ENCODE measurements around the gene CAMKMT. TPM values are rescaled to one million over a fixed set of nuclear protein-coding genes. Genes with fewer than 3 reads are reported as not detected.
"Not testable (repeated sequence)": the region's sequence is repeated elsewhere in the genome, so short reads cannot be mapped to it uniquely, and the experiment has no call there.

CAMKMT gene
- total RNA-seq, 6 donors from 2014 or later, result 7.7 to 17.8 (median 12.2) TPM

- Histone ChIP-seq H3K9me3 (no peaks in the 10 kb centered on the region), H3K4me1 (no peaks in the 10 kb centered on the region), H3K4me3 (no peak overlapping the region), H3K36me3 (no peaks in the 10 kb centered on the region), H3K27ac (no peak overlapping the region), H3K27me3 (no peaks in the 10 kb centered on the region)
- ATAC-seq (ENCODE audit: low FRiP score in 2 of 2) (no peak), DNase-seq (no peak)
- TF ChIP-seq EP300 (IDR thresholded peaks at IDR 0.05) (no peak), POLR2A (IDR thresholded peaks at IDR 0.05) (no peak)
- 93 to 100% methylated on average over 1 of the region's 1 CpG for WGBS, 2 donors
Observed at GRCh38 chr2:44495544-44495943, 133.8 kb downstream of the CAMKMT start.

DNA sequence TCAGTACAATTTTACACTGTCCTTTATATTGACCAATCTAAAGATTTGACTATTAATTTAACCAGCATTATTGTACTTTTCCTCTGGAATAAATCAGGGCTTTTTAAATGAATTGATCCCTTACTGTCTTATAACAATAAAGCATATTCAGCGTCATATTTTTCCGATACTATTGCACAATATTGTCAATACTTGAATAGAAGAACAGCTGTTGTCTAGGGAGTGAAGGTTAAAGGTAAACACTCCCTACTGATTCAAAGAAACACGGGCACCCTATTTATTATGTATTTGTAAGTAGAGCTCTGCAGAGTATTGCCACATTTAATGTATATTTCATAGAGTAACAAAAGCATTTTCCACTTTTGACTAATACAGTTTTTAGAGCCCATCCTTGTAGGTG, 134.4 kb downstream of the CAMKMT start:
- Histone ChIP-seq H3K4me1 (no peaks in the 10 kb centered on the region), H3K27ac (no peak overlapping the region), H3K9me3 (no peaks in the 10 kb centered on the region), H3K27me3 (no peaks in the 10 kb centered on the region), H3K36me3 (no peaks in the 10 kb centered on the region), H3K4me3 (no peak overlapping the region)
- WGBS, 2 donors, result 79 to 90% methylated on average over 3 of the region's 3 CpGs
- ATAC-seq (ENCODE audit: low FRiP score in 2 of 2), result no peak
- TF ChIP-seq EP300 (IDR thresholded peaks at IDR 0.05), result no peak
- TF ChIP-seq CTCF (IDR thresholded peaks at IDR 0.05), result no peak
- TF ChIP-seq POLR2A (IDR thresholded peaks at IDR 0.05), result no peak
- TF ChIP-seq POLR2AphosphoS5 (IDR thresholded peaks at IDR 0.05), result no peak
- DNase-seq, result no peak

- Histone ChIP-seq H3K4me1 (no peaks in the 10 kb centered on the region), H3K36me3 (no peaks in the 10 kb centered on the region), H3K27me3 (no peaks in the 10 kb centered on the region), H3K9me3 (no peaks in the 10 kb centered on the region), H3K4me3 (no peak overlapping the region), H3K27ac (no peak overlapping the region)
- 77 to 86% methylated on average over 2 of the region's 2 CpGs for WGBS, 2 donors
- DNase-seq, result no peak
- no peak for ATAC-seq (ENCODE audit: low FRiP score in 2 of 2)
- TF ChIP-seq POLR2AphosphoS5 (IDR thresholded peaks at IDR 0.05) (no peak), EP300 (IDR thresholded peaks at IDR 0.05) (no peak), POLR2A (IDR thresholded peaks at IDR 0.05) (no peak), CTCF (IDR thresholded peaks at IDR 0.05) (no peak)
Observed at GRCh38 chr2:44498551-44498950, 136.8 kb downstream of the CAMKMT start.

DNA sequence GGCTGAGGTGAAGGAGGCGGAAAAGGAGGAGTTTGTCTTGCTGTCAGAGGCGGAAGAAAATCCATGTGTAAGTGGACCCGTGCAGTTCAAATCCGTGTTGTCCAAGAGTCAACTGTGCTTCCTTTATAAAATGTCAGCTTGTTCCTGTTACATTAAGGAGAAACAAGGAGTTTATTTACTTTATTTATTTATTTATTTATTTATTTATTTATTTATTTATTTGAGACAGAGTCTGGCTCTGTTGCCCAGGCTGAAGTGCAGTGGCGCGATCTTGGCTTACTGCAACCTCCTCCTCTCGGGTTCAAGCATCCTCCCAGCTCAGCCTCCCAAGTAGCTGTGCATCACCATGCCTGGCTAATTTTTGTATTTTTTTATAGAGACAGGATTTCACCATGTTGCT, 143.9 kb downstream of the CAMKMT start:
- not testable (repeated sequence) for H3K4me1 ChIP-seq; H3K36me3 ChIP-seq; ATAC-seq (ENCODE audit: low FRiP score in 2 of 2); DNase-seq; H3K27me3 ChIP-seq; H3K9me3 ChIP-seq; H3K27ac ChIP-seq; H3K4me3 ChIP-seq
- WGBS, 2 donors, result 95% methylated on average over 7 of the region's 7 CpGs

DNA sequence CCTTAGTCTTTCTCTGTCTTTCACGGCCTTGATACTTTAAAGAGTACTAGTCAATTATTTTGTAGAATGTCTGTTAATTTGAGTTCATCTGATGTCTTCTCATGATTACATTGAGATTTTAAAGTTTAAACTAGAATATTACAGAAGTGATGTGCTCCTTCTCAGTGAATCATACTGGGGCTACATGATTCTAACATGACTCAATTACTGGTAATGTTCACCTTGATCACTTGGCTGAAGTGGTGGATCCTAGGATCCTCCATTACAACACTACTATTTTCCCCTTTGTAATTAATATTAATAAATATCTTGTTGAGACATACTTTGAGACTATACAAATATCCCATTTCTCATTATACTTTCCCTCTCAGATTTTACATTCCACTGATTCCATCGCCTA, 148.5 kb downstream of the CAMKMT start:
- Histone ChIP-seq H3K27me3 (no peaks in the 10 kb centered on the region), H3K9me3 (no peaks in the 10 kb centered on the region), H3K4me3 (no peak overlapping the region), H3K36me3 (no peaks in the 10 kb centered on the region), H3K4me1 (no peaks in the 10 kb centered on the region), H3K27ac (no peak overlapping the region)
- ATAC-seq (ENCODE audit: low FRiP score in 2 of 2), result no peak
- 98 to 100% methylated on average over 2 of the region's 2 CpGs for WGBS, 2 donors
- no peak for TF ChIP-seq EP300 (IDR thresholded peaks at IDR 0.05)
- TF ChIP-seq CTCF (IDR thresholded peaks at IDR 0.05), result no peak
- TF ChIP-seq POLR2AphosphoS5 (IDR thresholded peaks at IDR 0.05), result no peak
- TF ChIP-seq POLR2A (IDR thresholded peaks at IDR 0.05), result no peak
- DNase-seq, result no peak

DNA sequence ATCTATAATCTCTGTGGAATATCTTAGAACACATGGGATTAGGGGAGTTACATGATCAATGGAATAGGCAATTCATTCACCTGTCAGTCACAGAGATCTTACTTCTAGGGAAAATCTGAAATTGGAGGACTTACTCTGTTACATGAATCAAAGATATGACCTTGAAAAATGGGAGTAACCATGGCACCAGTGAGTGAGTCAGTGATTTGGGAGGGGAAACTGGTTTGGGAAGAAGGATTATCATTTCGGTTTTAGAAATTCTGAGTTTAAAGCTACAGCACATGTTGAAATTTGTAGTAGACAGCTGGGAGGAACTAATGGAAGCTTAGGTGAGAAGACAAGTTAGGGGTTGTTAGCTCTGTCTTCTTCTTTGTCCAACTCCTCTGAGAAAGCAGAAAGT, 153.7 kb downstream of the CAMKMT start:
- Histone ChIP-seq H3K4me3 (no peak overlapping the region), H3K27me3 (no peaks in the 10 kb centered on the region), H3K27ac (no peak overlapping the region), H3K9me3 (no peaks in the 10 kb centered on the region), H3K4me1 (no peaks in the 10 kb centered on the region), H3K36me3 (no peaks in the 10 kb centered on the region)
- WGBS, 2 donors, result 78 to 82% methylated on average over 1 of the region's 1 CpG
- no peak for ATAC-seq (ENCODE audit: low FRiP score in 2 of 2)
- no peak for DNase-seq
- TF ChIP-seq CTCF (IDR thresholded peaks at IDR 0.05) (no peak), EP300 (IDR thresholded peaks at IDR 0.05) (no peak), POLR2A (IDR thresholded peaks at IDR 0.05) (no peak), POLR2AphosphoS5 (IDR thresholded peaks at IDR 0.05) (no peak)
